Calu3 (cell line): ENCODE results near the gene SLC35B1. TPM values are rescaled to one million over a fixed set of nuclear protein-coding genes. Genes with fewer than 3 reads are reported as not detected.

Experiments
- BruUV-seq: library from RNA; stranded (reverse); fragments of 400-500 nt; replicated peaks from 2 replicates; lab custom pipeline; 2021; lab: Mats Ljungman, UMichigan
- CTCF ChIA-PET: fragments of 300-600 bp; sonication (Branson Sonifier 250); formaldehyde crosslinking; loops from one replicate; lab custom pipeline; 2022; ENCODE audit warnings: antibody characterized with exemption; lab: Charles Lee
- DNase-seq: peaks from one replicate; pipeline ENCODE4 v3.0.0; 2022
- H3K27ac Mint-ChIP-seq: one replicate; pipeline ENCODE4 v1.8.0; 2022; ENCODE audit warnings: mixed read lengths; ENCODE audit not compliant: unreplicated experiment
- H3K27me3 Mint-ChIP-seq: one replicate; pipeline ENCODE4 v1.8.0; 2022; ENCODE audit warnings: mixed read lengths; ENCODE audit not compliant: unreplicated experiment
- H3K36me3 Mint-ChIP-seq: one replicate; pipeline ENCODE4 v1.8.0; 2022; ENCODE audit warnings: mild to moderate bottlenecking, moderate library complexity, mixed read lengths; ENCODE audit not compliant: insufficient read depth, unreplicated experiment
- H3K4me1 Mint-ChIP-seq: one replicate; pipeline ENCODE4 v1.8.0; 2022; ENCODE audit warnings: mild to moderate bottlenecking, low read depth, mixed read lengths; ENCODE audit not compliant: unreplicated experiment
- H3K4me3 Mint-ChIP-seq: one replicate; pipeline ENCODE4 v1.8.0; 2022; ENCODE audit warnings: mild to moderate bottlenecking, low read depth, moderate library complexity, mixed read lengths; ENCODE audit not compliant: unreplicated experiment
- H3K9me3 Mint-ChIP-seq: one replicate; pipeline ENCODE4 v1.8.0; 2022; ENCODE audit warnings: low read depth, mixed read lengths; ENCODE audit not compliant: unreplicated experiment
- CTCF ChIP-seq: fragments of 200-600 bp; IDR thresholded peaks from one replicate; pipeline ENCODE4 v1.8.0; 2022; ENCODE audit warnings: antibody characterized with exemption; ENCODE audit not compliant: unreplicated experiment
- intact Hi-C: fragments of 100-400 bp; cut with micrococcal nuclease; formaldehyde crosslinking; loops from one replicate; pipeline ENCODE4 v1.10.0; 2022; ENCODE audit not compliant: unreplicated experiment
- total RNA-seq: library from RNA; stranded (reverse); gene quantifications from 2 replicates; pipeline ENCODE4 v1.2.3, GENCODE V29; 2022

The SLC35B1 gene
- total RNA-seq, 1 experiment from 2014 or later, result 117 TPM

GRCh38 chr17:49695698-49696232, 12.0 kb downstream of the SLC35B1 start:
- Mint-ChIP-seq H3K4me1 (peaks cover 17% of the 10 kb centered on the region), H3K36me3 (peaks cover 21% of the 10 kb centered on the region), H3K4me3 (no peak overlapping the region), H3K27ac (no peak overlapping the region), H3K27me3 (peaks cover 26% of the 10 kb centered on the region), H3K9me3 (no peaks in the 10 kb centered on the region)
- CTCF ChIA-PET, result interaction anchor here (1.6 to 3.7 kb wide), 3 partner anchors 12 to 128 kb away, joined by 6 to 26 read pairs (median 12); partner anchors contain the start of gene SLC35B1
- no peak for DNase-seq
- no TSS peak for BruUV-seq
- intact Hi-C loops, result loop anchor here (1.0 to 10.0 kb wide), 2 partner anchors 127 to 261 kb away; no protein-coding TSS in a partner anchor
- TF ChIP-seq CTCF, result no peak

- H3K9me3 Mint-ChIP-seq, result no peaks in the 10 kb centered on the region
- intact Hi-C loops, result loop anchor here (1.0 to 10.0 kb wide), 2 partner anchors 127 to 260 kb away; no protein-coding TSS in a partner anchor
- H3K4me1 Mint-ChIP-seq, result peaks cover 17% of the 10 kb centered on the region
- peak; percentile 94 for TF ChIP-seq CTCF
- peaks cover 26% of the 10 kb centered on the region for H3K27me3 Mint-ChIP-seq
- H3K27ac Mint-ChIP-seq, result no peak overlapping the region
- CTCF ChIA-PET, result interaction anchor here (1.0 to 3.7 kb wide), 4 partner anchors 13 to 128 kb away, joined by 3 to 26 read pairs (median 9); partner anchors contain the start of gene SLC35B1
- no TSS peak for BruUV-seq
- peaks cover 14% of the 10 kb centered on the region for H3K36me3 Mint-ChIP-seq
- peak; percentile 75 for DNase-seq
- H3K4me3 Mint-ChIP-seq, result no peak overlapping the region
Measured at GRCh38 chr17:49694847-49695697, 12.7 kb downstream of the SLC35B1 start.

GRCh38 chr17:49692751-49693150, 15.0 kb downstream of the SLC35B1 start:
- intact Hi-C loops, result loop anchor here (10.0 kb wide), 1 partner anchor 258 kb away; no protein-coding TSS in a partner anchor
- no peak for DNase-seq
- Mint-ChIP-seq H3K27ac (no peak overlapping the region), H3K4me1 (peaks cover 24% of the 10 kb centered on the region), H3K36me3 (peaks cover 4% of the 10 kb centered on the region), H3K9me3 (no peaks in the 10 kb centered on the region), H3K4me3 (no peak overlapping the region), H3K27me3 (peaks cover 26% of the 10 kb centered on the region)
- no peak for TF ChIP-seq CTCF
- no TSS peak for BruUV-seq
- CTCF ChIA-PET, result interaction anchor here (0.7 kb wide), 1 partner anchor 60 kb away, joined by 5 read pairs; no protein-coding TSS in a partner anchor

GRCh38 chr17:49691677-49692191, 16.0 kb downstream of the SLC35B1 start:
- no TSS peak for BruUV-seq

More at GRCh38 chr17:49691677-49692191, 16.0 kb downstream of the SLC35B1 start:
- Mint-ChIP-seq H3K27me3 (peaks cover 26% of the 10 kb centered on the region), H3K9me3 (no peaks in the 10 kb centered on the region), H3K4me3 (no peak overlapping the region), H3K36me3 (peaks cover 4% of the 10 kb centered on the region), H3K4me1 (peaks cover 26% of the 10 kb centered on the region), H3K27ac (no peak overlapping the region)
- DNase-seq, result no peak
- CTCF ChIA-PET, result interaction anchor here (1.0 kb wide), 1 partner anchor 124 kb away, joined by 4 read pairs; no protein-coding TSS in a partner anchor
- intact Hi-C loops, result loop anchor here (10.0 kb wide), 1 partner anchor 257 kb away; no protein-coding TSS in a partner anchor
- no peak for TF ChIP-seq CTCF
